ENCODE results near the gene UTP14A.
"Not testable (repeated sequence)": the region's sequence is repeated elsewhere in the genome, so short reads cannot be mapped to it uniquely, and the experiment has no call there.

Gene UTP14A, protein sequence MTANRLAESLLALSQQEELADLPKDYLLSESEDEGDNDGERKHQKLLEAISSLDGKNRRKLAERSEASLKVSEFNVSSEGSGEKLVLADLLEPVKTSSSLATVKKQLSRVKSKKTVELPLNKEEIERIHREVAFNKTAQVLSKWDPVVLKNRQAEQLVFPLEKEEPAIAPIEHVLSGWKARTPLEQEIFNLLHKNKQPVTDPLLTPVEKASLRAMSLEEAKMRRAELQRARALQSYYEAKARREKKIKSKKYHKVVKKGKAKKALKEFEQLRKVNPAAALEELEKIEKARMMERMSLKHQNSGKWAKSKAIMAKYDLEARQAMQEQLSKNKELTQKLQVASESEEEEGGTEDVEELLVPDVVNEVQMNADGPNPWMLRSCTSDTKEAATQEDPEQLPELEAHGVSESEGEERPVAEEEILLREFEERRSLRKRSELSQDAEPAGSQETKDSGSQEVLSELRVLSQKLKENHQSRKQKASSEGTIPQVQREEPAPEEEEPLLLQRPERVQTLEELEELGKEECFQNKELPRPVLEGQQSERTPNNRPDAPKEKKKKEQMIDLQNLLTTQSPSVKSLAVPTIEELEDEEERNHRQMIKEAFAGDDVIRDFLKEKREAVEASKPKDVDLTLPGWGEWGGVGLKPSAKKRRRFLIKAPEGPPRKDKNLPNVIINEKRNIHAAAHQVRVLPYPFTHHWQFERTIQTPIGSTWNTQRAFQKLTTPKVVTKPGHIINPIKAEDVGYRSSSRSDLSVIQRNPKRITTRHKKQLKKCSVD

DNA sequence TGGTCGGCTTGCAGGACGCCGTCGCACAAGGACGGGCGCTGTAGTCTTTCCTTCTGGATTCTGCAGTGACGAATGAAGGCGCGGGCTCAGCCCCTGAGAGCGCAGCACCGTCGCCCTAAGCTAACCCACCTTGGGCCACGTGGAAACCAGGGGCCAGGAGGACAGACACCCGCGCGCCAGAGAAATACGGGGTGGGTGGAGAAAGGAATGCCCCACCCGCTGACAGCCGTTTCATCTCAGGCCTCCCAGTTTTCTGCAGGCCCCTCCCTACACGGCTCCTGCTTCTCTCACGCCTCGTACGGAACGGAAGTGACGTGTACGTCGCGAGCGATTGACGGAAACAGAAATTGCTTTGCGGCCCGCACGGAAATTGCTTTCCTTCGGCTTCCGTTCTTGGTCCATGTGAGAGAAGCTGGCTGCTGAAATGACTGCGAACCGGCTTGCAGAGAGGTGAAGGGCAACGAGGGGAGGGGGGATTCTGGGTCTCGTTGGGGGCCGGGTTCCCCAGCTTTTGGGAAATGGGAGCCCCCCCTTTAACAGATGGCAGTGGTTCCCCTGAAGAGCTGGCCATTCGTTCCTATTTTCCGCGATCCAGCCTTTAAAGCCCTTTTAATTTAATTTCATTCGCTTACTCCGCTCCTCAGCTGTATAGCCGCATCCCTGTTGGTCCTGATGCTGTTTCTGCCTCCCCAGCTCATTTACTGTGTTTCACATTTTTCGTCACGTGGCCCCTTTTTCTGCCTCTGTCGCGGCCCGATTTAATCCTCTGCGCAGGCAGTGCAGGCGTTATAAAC is at the start of gene UTP14A:
Gene UTP14A, plus strand, starts transcription at position 378 of the 794 bp plus-strand sequence. Its CDS starts 47 bp downstream, at position 425.
- peak; percentile 86 for DNase-seq

DNA sequence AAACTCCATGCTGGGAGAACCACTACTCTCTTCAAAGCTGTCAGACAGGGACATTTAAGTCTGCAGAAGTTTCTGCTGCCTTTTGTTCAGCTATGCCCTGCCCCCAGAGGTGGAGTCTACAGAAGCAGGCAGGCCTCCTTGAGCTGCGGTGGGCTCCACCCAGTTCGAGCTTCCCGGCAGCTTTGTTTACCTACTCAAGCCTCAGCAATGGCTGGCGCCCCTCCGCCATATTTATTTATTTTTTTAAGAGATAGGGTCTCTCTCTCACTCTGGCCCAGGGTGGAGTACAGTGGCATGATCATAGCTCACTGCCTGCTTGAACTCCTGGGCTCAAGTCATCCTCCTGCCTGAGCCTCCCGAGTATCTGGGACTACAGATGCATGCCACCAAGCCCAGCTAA is 46.8 kb upstream of the UTP14A start:
- DNase-seq, result not testable (repeated sequence)

DNA sequence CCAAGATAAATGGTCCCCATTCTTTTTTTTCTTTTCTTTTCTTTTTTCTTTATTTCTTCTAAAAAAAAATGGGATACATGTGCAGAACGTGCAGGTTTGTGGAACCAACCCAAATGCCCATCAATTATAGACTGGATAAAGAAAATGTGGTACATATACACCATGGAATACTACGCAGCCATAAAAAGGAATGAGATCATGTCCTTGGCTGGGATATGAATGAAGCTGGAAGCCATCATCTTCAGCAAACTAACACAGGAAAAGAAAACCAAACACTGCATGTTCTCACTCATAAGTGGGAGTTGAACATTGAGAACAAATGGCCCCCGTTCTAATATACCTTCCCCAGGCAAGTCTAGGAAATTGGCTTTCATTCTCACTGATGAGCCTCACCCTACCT is 39.6 kb upstream of the UTP14A start:
- DNase-seq, result not testable (repeated sequence)

DNA sequence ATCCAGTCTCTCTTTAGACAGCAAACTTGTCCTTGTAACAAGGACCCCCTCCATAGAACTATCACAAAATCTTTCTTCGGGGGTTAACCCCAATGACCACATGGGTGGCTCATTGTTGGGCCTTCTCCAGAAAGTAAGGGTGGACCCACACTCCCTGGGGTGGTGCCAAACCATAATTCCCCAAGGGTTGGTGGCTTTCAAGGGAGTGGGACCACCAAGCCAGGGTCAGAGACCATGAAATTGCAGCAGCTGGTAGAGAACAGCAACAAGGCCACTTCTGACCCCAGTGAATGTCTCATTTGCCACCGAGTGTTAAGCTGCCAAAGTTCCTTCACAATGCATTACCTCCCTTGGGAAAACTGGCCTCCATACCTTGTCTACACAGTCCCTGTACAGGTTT is 33.4 kb upstream of the UTP14A start:
- no peak for DNase-seq

DNA sequence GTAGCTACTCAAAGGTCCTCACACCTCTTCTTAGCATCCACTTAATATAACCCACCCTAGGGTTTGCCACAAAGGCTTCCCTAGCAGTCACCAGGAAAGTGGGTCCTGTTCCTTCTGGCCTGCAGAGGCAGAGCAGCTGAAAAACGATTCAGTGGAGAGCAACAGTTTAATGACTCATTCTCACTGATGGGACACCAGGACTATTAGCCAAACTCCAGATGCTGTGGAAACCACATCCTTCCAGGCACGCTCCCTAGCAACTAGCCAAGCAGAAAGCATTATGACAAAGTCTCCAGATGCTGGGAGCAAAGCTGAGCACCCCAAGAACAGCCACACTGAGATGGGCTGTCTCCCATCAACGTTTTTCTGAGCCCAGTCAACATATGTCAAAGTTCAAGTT is 30.3 kb upstream of the UTP14A start:
- DNase-seq, result no peak

DNA sequence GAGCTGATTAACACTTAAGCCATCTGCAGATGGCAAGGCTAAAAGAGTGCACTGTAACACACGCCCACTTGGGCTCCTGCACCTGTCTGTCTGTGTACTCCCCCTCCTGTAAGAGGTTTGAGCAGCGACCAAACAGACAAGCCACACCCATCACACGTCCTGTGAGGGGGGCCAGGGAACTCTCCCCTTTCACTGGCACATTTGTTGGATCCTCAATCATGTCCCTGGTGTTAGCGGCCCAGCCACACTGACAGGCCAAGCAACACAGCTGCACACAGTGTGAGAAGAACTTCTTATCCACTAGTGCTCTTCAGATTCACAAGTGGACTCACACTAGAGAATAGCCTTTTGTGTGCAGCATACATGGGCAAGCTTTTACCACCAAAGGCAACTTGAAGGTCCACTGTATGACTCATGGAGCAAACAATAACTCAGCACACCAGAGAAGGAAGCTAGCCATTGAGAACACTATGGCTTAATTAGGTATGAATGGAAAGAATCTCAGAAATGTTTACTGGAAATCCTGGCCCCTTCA is 29.1 kb upstream of the UTP14A start:
- DNase-seq, result no peak

DNA sequence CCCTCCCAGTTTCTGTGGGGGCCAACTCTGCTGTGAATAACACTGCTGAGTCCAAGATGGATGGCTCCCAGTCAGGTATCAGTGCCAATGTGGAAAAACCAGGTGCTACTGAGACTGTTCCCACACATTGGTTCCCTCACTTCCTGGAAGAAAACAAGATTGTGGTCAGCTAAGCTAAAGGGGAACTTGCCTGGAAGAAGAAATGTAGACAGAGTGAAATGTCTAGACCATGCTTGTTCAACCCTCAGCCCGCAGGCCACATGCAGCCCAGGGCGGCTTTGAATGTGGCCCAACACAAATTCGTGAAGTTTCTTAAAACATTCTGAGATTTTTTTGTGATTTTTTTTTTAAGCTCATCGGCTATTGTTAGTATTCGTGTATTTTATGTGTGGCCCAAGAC is 28.6 kb upstream of the UTP14A start:
- no peak for DNase-seq

DNA sequence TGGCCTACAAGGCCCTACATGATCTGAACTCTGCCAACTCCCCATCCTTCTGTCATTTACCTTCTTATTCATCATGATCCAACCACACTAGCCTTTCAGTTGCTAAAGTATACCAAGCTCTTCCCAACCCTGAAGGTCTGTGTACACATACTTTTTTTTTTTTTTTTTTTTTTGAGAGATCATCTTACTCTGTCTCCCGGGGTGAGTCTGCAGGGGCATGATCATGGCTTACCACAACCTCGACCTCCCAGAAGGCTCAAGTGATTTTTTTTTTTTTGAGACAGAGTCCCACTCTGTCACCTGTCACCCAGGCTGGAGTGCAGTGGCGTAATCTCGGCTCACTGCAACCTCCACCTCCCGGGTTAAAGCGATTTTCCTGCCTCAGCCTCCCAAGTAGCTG is 5.9 kb upstream of the UTP14A start:
- DNase-seq, result no peak

DNA sequence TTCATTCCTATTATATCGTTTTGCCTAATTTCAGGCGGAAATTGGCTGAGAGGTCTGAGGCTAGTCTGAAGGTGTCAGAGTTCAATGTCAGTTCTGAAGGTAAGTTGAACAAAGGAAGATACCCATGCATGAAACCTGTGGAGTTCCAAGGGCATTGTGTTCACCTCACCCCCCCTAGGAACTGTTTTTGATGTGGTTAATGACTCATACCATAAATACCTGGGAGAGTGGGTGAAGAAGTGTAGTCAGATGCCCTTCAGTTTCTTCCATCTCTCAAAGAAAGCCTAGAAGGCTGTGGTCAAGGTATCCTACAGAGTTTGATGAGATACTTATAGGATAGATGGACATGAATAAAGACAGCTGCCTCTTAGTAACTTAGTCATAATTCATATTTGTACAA is 2.7 kb downstream of the UTP14A start:
- no peak for DNase-seq

DNA sequence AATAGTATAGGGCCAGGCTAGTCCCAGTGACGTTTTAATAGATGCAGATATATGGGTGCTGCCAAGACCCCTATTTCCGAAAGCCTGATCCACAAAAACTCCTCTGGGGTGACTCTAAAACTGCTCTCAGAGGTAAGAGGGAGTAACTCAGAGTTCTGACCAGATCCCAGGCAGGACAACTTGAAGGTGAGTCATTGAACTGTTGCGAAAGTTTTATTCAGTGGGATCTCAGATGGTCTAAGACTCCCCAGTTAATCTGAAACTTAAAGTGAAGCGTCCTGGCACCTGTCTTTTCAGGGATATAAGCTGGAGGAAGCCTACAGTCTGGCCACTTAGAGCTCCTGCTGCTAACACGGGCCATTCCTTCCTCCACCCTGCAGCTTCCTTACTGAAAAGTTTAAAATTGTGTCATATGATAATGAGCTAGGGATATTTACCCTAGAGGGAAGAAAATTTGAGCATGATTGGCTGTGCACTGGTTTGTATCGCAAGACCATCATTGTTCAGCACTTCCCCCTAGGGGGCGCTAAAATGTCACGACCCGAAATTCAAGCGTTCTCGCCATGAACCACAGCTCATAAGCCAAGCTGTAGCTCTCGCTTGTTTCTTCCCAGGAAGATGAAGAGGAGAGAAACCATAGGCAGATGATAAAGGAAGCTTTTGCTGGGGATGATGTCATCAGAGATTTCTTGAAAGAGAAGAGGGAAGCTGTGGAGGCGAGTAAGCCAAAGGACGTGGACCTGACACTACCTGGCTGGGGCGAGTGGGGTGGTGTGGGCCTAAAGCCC is 19.5 kb downstream of the UTP14A start:
- peak; percentile 80 for DNase-seq

DNA sequence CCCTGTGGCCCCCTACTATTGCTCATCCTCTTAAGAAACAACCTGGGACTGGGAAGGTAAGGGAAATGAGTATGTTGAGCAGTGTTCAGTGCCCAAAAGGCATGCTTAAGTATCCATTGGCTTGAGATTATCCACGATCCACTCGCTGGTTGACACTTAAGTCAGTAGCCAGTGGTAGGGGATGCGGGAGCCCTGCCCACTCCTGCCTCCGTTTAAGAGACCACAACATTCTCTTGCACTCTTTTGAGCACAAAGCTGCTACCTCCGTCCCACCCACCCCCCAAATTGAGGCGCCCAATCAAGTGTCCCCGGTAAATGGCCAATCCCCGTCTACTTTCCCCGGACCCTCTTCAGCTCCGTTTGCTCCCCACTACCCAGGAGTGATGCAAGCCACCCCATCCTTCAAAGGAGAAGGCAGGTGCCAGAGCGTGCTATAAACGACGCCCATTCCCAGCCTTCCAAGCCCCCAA is 25.0 kb downstream of the UTP14A start:
- DNase-seq, result no peak

DNA sequence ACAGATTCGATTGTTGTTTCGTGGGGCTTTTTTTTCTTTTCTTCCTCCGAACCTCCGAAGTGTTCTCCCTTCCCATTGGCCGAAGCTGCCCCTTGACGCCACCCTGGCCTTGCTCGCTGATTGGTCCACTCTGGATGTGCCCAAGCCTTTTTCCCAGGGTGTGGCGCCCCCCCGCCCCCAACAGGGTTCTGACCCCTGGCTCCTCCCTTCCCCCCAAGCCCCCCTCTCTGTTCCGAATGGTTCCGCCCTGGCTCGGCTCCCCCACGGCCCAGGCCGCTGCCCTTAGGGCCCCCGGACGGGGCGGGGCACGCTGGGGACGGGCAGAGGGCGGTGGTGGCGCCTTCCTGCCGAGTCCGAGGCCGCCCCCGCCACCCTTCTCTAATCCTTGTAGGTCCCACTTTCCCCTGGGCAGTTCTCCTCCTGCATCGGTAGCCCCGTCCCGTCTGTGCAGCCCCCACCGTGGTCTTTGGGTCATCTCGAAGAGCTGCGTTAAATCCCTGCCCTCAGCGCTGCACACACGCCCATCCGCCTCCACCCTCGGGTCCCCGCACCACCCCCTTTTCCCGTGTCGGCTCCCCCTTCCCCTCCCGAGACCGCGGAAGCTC is 25.5 kb downstream of the UTP14A start:
- peak; percentile 89 for DNase-seq

DNA sequence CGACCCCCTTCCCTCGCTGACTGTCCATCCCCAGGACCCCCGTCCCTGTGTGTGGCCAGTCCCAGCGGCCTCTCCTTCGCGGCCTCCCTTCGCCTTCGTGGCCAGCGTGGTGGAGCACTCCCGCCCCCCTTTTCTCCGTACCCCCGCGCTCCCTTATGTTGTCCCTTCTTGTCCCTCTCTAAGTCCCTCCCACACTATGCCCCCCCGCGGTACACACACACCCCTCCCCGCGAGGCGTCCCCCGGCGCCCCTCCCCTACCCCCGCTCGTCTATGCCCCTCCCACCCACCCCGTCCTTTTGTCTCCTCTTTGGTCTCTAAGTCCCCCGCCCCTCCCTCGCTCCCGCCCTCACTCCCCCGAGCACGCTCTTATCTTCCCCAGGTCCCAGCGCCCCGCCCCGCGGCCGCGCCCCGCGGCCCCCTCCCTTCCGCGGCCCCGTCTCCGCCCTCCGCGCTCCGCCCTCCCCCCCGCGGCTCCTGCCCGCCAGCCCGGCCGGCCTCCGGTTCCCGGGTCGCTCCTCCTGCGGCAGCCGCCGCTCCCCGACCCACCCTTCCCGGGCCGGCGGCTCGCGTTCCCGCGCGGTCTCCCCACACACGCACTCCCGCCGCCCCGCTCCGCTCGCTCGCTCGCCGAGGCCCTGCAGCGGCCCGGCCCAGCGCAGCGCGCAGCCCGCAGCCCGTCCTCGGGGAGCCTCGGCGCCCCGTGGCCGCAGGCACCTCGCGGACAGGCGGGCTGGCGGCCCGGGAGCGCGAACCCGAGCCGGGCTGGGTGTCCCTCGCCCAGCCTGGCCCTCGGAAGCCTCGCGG is 26.3 kb downstream of the UTP14A start:
- DNase-seq, result peak; percentile 78

DNA sequence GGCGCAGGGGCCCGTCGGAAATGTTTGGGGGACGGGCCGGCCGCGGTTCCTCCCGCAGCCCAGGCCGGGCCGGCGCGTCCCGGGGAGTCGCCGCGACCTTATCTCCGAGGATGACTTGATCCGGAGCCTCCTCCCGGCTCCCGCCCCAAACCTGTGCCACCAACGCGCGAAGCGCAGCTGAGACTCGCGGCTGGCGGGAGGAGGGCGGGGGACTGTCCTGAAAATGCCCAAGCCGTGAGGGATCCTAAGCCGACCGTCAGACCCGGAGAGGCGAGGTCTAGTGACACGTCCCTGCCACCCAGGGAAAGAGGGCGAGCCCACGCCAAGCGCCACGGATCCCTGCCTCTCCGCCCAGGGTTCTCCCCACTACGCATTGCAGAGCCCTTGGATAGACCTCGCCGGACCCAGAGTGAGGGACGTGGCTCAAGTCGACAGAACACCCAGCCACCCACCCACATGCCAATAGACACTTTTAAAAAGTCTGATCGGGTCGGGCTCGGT is 26.9 kb downstream of the UTP14A start:
- DNase-seq, result no peak

DNA sequence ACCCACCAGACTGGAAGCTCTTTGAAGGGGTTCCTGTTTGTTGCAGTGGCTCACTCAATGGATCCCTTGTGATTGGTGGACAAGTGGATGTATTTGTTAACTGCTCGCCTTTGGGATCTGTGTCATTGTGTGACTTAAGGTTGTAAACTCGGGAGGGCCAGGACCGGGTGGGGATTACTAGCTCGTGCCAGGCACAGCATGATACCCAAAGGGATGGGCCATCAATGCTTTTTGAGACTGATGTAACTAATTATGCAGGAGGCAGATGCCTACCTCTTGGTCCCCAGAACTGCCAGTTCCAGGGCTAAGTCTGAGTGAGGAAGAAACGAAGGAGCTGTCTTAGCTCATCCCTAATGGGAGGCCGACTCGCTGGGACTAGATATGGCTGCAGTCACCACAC is 27.7 kb downstream of the UTP14A start:
- DNase-seq, result no peak

DNA sequence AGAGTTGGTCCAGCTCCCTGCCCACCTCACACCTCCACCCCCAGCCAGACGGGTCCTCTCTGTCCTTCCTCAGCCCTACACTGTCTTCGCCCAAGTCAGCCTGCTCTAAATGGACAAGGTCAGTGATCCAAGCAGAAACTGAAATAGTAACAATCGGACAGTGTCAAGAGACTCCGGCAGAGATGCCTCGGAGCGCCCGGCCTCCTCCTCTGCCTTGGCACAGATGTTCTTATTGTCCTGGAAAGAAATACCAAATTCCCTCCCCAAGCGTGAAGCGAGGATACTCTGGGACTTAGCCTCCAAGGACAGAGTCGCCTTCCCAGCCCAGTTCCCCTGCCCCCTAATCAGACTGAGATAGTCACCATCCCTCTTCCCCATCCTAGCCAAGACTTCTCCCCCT is 28.5 kb downstream of the UTP14A start:
- DNase-seq, result no peak

DNA sequence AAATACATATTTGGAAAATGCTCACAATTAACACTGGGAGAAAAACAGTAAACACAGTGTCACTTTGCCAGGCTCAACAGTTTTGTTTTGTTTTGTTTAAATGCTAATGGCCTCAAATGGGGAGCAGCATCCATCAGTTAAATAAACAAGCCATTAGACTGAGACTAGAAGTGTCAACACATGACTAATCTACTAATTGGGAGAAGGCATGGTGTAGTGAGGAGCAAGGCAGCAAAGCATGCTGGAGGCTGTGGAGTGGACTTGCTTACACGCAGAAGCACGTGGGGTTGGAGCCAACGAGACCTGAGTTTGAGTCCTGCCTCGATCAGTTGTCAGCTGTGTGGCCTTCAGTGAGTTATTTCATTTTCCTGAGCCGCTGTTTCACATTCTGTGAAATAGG is 29.0 kb downstream of the UTP14A start:
- no peak for DNase-seq

DNA sequence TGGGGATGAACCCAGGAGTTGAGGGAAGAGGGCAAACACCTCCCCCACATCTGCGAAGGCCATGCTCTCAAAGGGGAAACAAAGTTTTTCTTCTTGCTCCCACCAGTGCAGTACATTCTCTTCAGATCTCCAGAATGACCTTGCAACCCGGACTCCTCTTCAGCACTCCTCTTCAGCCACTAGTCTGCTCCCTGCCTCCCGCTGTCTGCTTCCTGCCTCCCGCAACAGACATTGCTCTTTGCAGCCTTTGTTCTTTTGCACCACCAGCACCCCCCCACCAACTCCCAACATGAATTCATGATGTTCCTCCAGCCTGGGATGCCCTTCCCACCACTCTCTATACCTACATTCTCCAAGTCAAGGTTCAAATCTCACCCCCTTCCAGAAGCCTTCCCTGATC is 32.1 kb downstream of the UTP14A start:
- no peak for DNase-seq

DNA sequence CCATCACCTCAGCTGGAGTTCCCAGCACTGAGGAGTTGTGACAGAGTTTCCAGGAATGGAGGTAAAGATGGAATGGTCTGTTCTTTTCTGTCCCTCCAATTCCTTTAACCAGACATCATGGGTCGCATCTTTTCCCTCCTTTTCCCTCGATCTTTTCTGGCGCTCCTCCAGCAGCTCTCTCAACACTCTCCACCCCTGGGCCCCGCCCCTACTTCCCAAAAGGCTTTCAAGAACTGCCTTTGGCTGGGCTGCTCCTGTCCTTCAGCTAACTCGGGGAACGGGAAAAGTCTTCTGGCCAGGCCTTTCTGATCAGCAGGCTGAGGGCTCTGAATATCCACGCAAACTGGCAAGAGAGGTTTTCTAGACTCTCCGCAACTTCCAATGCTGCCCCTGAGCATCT is 34.0 kb downstream of the UTP14A start:
- DNase-seq, result no peak

DNA sequence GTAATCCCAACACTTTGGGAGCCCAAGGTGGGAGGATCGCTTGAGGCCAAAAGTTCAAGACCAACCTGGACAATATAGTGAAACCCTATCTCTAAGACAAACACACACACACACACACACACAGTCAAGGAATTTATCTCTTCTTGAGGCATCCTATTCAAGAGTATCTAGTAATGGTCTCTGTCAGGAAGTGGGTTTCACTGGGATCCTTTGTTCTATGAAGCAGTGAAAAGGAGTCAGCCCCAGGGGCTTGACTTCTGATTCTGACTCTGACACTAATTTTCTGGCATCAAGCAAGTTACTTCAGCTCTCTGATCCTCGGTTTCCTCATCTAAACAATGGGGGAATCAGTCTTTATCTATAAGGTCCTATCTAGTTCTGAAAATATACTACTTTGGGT is 34.8 kb downstream of the UTP14A start:
- no peak for DNase-seq

DNA sequence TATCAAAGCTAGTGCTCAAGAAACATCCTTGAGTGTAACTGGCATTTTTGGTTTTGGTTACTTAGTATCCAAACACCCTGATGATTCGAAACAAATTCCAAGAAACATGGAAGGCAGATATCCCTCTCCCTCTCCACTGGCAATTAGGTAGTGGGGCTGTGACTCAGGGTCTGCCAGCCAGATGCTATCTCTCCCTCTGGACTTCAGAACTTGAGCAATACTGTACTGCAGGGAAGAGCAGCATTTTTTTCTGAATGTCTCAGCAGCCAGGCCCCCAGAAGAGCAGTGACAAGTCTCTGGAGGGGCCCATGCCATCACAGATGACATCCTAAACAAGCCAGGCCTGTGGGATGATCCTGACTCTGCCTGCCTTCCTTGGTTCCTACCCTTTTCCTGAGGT is 39.2 kb downstream of the UTP14A start:
- DNase-seq, result no peak

All from midbrain (tissue), 1 donor.